Fibroblast of lung (primary cell): ENCODE data around the gene ASB11. TPM values are rescaled to one million over a fixed set of nuclear protein-coding genes. Genes with fewer than 3 reads are reported as not detected.

ENCODE experiments used
- DNase-seq, 2 donors: peaks; one replicate each; pipeline versions ENCODE4 v3.0.0 to v3.0.0-alpha.2; 2010; ENCODE audit warnings: low read depth in 2 of 2
- H2AFZ ChIP-seq: 2 replicates; pipeline ENCODE4 v1.5.1; 2012; ENCODE audit warnings: low read length, control low read depth, inconsistent platforms
- H3K27ac ChIP-seq: 2 replicates; pipeline ENCODE4 v1.5.1; 2011; ENCODE audit warnings: low read length, control low read depth; ENCODE audit not compliant: insufficient read depth
- H3K27me3 ChIP-seq: 2 replicates; pipeline ENCODE4 v1.5.1; 2011; ENCODE audit warnings: mild to moderate bottlenecking, low read length; ENCODE audit not compliant: control insufficient read depth, insufficient read depth
- H3K36me3 ChIP-seq: 2 replicates; pipeline ENCODE4 v1.5.1; 2011; ENCODE audit warnings: low read length; ENCODE audit not compliant: control insufficient read depth, insufficient read depth
- H3K4me1 ChIP-seq: 2 replicates; pipeline ENCODE4 v1.5.1; 2011; ENCODE audit warnings: low read length; ENCODE audit not compliant: control insufficient read depth, insufficient read depth; ENCODE audit errors: extremely low read depth
- H3K4me2 ChIP-seq: 2 replicates; pipeline ENCODE4 v1.5.1; 2011; ENCODE audit warnings: low read length, control low read depth; ENCODE audit not compliant: insufficient read depth; ENCODE audit errors: extremely low read depth
- H3K4me3 ChIP-seq, 4 experiments: fragments of 200-600 bp in 1 of 4; sonication (generic) in 1 of 4; replicated peaks in 1 of 4; 2 replicates each; pipeline ENCODE4 v1.5.1; 2011 to 2016; ENCODE audit warnings: low read length in 4 of 4, low read depth in 3 of 4, mild to moderate bottlenecking in 3 of 4, control low read depth in 2 of 4, inconsistent platforms in 1 of 4, mixed read lengths in 1 of 4; ENCODE audit not compliant: insufficient read depth in 1 of 4; ENCODE audit errors: control extremely low read depth in 1 of 4
- H3K79me2 ChIP-seq: 2 replicates; pipeline ENCODE4 v1.5.1; 2012; ENCODE audit warnings: mild to moderate bottlenecking, low read length, inconsistent platforms; ENCODE audit not compliant: control insufficient read depth, insufficient read depth
- H3K9ac ChIP-seq: 2 replicates; pipeline ENCODE4 v1.5.1; 2011; ENCODE audit warnings: mild to moderate bottlenecking, low read length, control low read depth; ENCODE audit not compliant: insufficient read depth
- H3K9me3 ChIP-seq: 2 replicates; pipeline ENCODE4 v1.5.1; 2012; ENCODE audit warnings: low read depth, low read length; ENCODE audit not compliant: control insufficient read depth, insufficient read depth
- H4K20me1 ChIP-seq: 2 replicates; pipeline ENCODE4 v1.5.1; 2011; ENCODE audit warnings: low read length; ENCODE audit not compliant: control insufficient read depth, insufficient read depth; ENCODE audit errors: extremely low read depth
- EZH2 ChIP-seq: IDR thresholded peaks from 2 replicates; pipeline ENCODE4 v1.5.1; 2012; ENCODE audit warnings: low read length, control low read depth, mild to moderate bottlenecking; ENCODE audit errors: missing control alignments
- polyA plus RNA-seq, 2 donors: library from polyadenylated mRNA; depleted of rRNA in 1 of 2; stranded (reverse) in 1 of 2; unstranded in 1 of 2; fragments of >200 nt; gene quantifications; 2 replicates each; pipeline ENCODE4 v1.2.1, GENCODE V29; 2011 to 2012; ENCODE audit warnings: missing spikeins in 1 of 2
- total RNA-seq: library from RNA; depleted of rRNA; stranded (reverse); fragments of >200 nt; gene quantifications from 2 replicates; pipeline ENCODE4 v1.2.1, GENCODE V29; 2014
- TF ChIP-seq, protein P1 (sequence below), 2 donors: IDR thresholded peaks in 1 of 2; conservative IDR thresholded peaks in 1 of 2; 1 replicate in 1 of 2; 2 replicates in 1 of 2; pipeline ENCODE4 v1.5.1; 2011 to 2012; ENCODE audit warnings: low read length in 2 of 2, control low read depth in 1 of 2, inconsistent platforms in 1 of 2, low read depth in 1 of 2, mild to moderate bottlenecking in 1 of 2

The ASB11 gene
- total and polyA plus RNA-seq, 2 donors (not counting 1 experiment from before 2014, with no cell fraction given) = not detected

DNA sequence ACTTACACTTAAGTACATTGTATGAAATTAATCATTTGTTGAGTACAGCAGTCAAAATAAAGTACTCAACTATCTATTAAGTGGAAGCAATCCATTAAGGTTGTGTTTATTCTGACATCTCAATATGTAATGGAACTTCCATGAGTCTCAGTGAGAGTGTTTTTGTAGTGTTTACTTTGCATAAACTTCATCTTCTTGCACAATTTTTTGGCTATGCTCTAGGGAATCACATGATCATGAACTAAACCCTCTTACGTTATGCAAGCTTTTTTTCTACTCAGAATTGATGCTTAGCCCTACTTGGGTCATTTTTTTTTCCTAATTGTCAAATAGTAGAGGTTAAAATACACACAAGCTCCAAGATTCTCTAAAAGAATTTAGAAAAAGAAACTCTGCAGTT lies 41.0 kb upstream of the ASB11 start:
- Histone ChIP-seq H3K79me2 (no peaks in the 10 kb centered on the region), H3K9me3 (no peaks in the 10 kb centered on the region), H3K9ac (no peak overlapping the region), H3K27ac (no peak overlapping the region), H3K4me3 (no peak overlapping the region), H3K27me3 (no peaks in the 10 kb centered on the region), H3K4me1 (no peaks in the 10 kb centered on the region), H3K36me3 (no peaks in the 10 kb centered on the region), H4K20me1 (no peaks in the 10 kb centered on the region), H3K4me2 (no peak overlapping the region), H2AFZ (no peak overlapping the region)
- peak in 1 of 2 donors; percentile 89 for DNase-seq
- no peak for TF ChIP-seq EZH2
- TF ChIP-seq, protein P1, sequence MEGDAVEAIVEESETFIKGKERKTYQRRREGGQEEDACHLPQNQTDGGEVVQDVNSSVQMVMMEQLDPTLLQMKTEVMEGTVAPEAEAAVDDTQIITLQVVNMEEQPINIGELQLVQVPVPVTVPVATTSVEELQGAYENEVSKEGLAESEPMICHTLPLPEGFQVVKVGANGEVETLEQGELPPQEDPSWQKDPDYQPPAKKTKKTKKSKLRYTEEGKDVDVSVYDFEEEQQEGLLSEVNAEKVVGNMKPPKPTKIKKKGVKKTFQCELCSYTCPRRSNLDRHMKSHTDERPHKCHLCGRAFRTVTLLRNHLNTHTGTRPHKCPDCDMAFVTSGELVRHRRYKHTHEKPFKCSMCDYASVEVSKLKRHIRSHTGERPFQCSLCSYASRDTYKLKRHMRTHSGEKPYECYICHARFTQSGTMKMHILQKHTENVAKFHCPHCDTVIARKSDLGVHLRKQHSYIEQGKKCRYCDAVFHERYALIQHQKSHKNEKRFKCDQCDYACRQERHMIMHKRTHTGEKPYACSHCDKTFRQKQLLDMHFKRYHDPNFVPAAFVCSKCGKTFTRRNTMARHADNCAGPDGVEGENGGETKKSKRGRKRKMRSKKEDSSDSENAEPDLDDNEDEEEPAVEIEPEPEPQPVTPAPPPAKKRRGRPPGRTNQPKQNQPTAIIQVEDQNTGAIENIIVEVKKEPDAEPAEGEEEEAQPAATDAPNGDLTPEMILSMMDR (conservative IDR thresholded peaks at IDR 0.05 in 1 of 2, IDR thresholded peaks at IDR 0.05 in 1 of 2; ENCODE audit: low read depth in 1 of 2, low read length in 2 of 2) = no peak

DNA sequence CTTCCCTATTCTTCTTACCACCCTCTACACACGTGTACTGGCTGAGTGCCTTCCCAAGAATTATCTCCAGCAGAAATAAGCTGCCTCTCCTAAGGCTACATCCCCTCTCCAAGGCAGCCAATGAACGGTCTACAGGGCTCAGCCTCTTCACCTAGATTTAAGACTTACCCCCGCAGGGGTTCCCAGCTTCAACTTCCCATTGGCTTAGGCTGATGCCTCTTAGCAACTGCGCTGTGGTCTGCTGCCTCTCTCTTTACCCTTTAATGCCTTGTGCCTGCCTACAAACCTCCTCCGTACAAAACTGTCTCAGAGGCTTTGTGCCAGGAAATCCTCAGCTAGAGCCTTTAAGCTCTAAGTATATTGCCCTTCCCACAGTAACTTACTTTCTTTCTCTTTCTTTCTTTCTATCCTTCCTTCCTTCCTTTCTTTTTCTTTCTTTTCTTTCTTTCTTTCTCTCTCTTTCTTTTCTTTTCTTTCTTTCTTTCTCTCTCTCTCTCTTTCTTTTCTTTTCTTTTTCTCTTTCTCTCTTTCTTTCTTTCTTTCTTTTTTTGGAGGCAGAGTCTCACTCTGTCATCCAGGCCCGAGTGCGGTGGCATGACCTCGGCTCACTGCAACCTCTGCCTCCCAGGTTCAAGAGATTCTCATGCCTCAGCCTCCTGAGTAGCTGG lies 35.0 kb upstream of the ASB11 start:
- no peak overlapping the region for H3K4me3 ChIP-seq
- no peaks in the 10 kb centered on the region for H3K9me3 ChIP-seq
- TF ChIP-seq EZH2 = no peak
- TF ChIP-seq, protein P1 (conservative IDR thresholded peaks at IDR 0.05 in 1 of 2, IDR thresholded peaks at IDR 0.05 in 1 of 2; ENCODE audit: low read depth in 1 of 2, low read length in 2 of 2) = no peak
- no peak overlapping the region for H2AFZ ChIP-seq
- no peak overlapping the region for H3K27ac ChIP-seq
- H3K4me1 ChIP-seq = no peaks in the 10 kb centered on the region
- no peak overlapping the region for H3K9ac ChIP-seq
- no peak overlapping the region for H3K4me2 ChIP-seq
- no peaks in the 10 kb centered on the region for H3K79me2 ChIP-seq
- no peaks in the 10 kb centered on the region for H3K36me3 ChIP-seq
- no peaks in the 10 kb centered on the region for H3K27me3 ChIP-seq
- H4K20me1 ChIP-seq = no peaks in the 10 kb centered on the region
- no peak for DNase-seq

DNA sequence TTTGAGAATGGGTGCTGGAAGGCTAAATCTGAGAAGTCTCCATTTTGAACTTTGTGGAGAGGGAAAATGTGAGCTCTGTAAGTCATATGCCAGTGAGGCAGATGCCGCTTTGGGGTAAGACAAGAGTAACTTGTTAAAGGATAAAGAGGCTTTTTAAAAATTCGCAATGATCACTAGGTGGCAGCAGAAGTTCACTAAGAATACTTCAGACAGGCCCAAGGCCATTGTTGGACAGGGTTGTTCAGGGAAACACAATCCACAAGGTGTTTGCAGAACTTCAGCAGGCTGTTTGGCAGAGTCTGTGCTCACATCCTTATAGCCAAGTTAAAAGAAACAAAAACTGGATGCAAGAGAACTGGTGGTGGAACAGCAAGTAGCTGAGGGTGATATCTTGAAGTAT lies 33.6 kb upstream of the ASB11 start:
- H2AFZ ChIP-seq = no peak overlapping the region
- no peak overlapping the region for H3K4me3 ChIP-seq
- TF ChIP-seq, protein P1 (conservative IDR thresholded peaks at IDR 0.05 in 1 of 2, IDR thresholded peaks at IDR 0.05 in 1 of 2; ENCODE audit: low read depth in 1 of 2, low read length in 2 of 2) = peak; percentile 44 to 53
- no peak for TF ChIP-seq EZH2
- no peaks in the 10 kb centered on the region for H3K79me2 ChIP-seq
- H3K27ac ChIP-seq = no peak overlapping the region
- H3K9ac ChIP-seq = no peak overlapping the region
- H3K36me3 ChIP-seq = no peaks in the 10 kb centered on the region
- no peaks in the 10 kb centered on the region for H3K9me3 ChIP-seq
- no peak overlapping the region for H3K4me2 ChIP-seq
- peak; percentile 48 to 78 for DNase-seq
- no peaks in the 10 kb centered on the region for H3K27me3 ChIP-seq
- H3K4me1 ChIP-seq = no peaks in the 10 kb centered on the region
- no peaks in the 10 kb centered on the region for H4K20me1 ChIP-seq
